Left lobe of liver (tissue), 2 donors: Measurements from ENCODE around the gene KCNH8. TPM values are rescaled to one million over a fixed set of nuclear protein-coding genes. Genes with fewer than 3 reads are reported as not detected.
"Not testable (repeated sequence)": the region's sequence is repeated elsewhere in the genome, so short reads cannot be mapped to it uniquely, and the experiment has no call there.

Source experiments
- ATAC-seq: fragments of 200-7000 bp; cut with Tn5 transposase; one replicate; pipeline ENCODE4 v1.9.1; 2020; ENCODE audit warnings: mild to moderate bottlenecking, moderate library complexity
- DNase-seq: peaks from one replicate; pipeline ENCODE4 v3.0.0-alpha.2; 2020; ENCODE audit warnings: low spot score
- total RNA-seq: library from RNA; stranded (reverse); gene quantifications from one replicate; pipeline ENCODE4 v1.2.1, GENCODE V29; 2021
- donor health status: DM: no; HTN: no; CAD: no; lungs with moderate emphysema.
- donor health status: DM: no; HTN: yes; CAD: no.

Gene KCNH8
- not detected for total RNA-seq

DNA sequence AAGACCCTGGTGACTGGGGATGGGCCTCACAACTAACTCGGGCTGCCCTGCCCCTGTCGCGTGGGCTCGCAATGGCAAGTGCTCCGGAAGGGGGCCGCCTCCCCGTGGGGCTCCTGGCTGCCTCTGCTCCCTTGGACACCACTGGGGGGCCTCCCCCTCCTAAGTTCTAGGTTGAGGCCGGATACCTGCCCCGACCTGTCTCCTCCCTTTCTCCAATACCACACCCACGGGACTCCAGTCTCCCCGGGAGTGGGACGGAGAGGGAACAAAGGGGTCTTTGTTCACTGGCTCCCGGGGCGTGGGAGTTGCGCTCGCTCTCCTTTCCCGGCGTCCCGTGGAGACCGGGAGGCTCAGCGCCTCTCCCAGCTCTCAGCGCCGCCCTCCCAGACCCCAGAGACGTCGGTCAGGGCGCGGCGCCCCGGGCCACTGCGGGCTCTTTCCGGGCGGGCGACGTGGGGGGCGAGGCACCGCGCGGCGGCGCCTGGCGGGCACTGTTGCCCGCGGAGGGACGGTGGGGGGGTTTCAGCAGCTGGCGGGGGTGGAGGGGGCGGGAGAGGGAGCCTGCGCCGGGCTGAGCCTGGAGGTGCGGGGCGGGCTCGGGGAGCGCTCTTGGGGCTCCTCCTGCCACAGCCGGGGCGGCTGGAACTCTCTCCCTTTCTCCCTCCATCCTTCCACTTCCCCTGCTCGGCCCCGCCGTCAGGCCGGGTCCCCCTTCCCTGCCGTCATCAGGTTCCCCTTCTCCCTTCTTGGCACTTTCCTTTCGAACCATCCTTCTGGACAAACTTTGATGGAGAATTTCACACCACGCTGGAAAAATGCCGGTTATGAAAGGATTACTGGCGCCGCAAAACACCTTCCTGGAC, at the start of gene KCNH8:
Gene KCNH8 (plus strand): TSS at position 606 of the 863 bp plus-strand sequence. CDS start 210 bp downstream, at position 816.
- DNase-seq (no peak), ATAC-seq (no peak)

GRCh38 chr3:19102654-19103290, 45.5 kb upstream of the KCNH8 start:
- ATAC-seq = not testable (repeated sequence)

DNA sequence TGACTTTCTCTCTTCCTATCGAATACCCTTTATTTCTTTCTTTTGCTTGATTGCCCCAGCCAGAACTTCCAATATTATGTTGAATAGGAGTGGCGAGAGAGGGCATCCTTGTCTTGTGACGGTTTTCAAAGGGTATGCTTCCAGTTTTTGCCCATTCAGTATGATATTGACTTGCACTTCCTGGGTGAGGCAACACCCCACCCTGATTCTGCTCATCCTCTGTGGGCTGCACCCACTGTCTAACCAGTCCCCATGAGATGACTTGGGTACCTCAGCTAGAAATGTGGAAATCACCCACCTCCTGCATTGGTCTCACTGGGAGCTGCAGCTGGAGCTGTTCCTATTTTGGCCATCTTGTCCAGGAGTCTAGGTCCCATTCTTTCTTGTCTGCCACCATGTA, 44.8 kb upstream of the KCNH8 start:
- no peak for DNase-seq
- ATAC-seq = no peak

More at GRCh38 chr3:19102654-19103290, 45.5 kb upstream of the KCNH8 start:
- DNase-seq = not testable (repeated sequence)

- DNase-seq (no peak), ATAC-seq (no peak)
These were observed 43.9 kb upstream of the KCNH8 start for GRCh38 chr3:19104459-19104858.

GRCh38 chr3:19105826-19106225, 42.5 kb upstream of the KCNH8 start:
- ATAC-seq = no peak

DNA sequence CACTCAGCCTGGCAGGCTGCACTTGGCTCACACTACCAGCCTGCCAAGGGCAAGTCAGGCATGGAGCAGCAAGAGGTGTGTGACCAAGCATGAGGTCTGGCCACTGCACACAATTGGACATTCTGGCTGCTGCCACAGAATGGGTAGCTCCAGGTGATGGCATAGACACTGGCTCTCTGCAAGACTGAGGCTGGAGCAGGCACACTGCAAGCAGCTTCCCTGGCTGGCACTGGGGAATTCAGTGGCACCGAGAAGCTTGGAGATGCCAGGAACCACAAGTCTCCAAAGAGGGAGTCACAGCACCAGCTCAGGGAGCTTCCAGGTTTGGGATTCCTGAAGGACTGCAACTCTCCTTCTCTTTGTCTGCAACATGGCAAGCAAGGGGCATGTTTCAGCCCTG, 42.0 kb upstream of the KCNH8 start:
- DNase-seq = no peak
- no peak for ATAC-seq

More at GRCh38 chr3:19105826-19106225, 42.5 kb upstream of the KCNH8 start:
- DNase-seq = no peak

GRCh38 chr3:19107719-19108118, 40.6 kb upstream of the KCNH8 start:
- DNase-seq = no peak
- ATAC-seq = no peak

GRCh38 chr3:19110335-19110895, 37.9 kb upstream of the KCNH8 start:
- DNase-seq (no peak), ATAC-seq (no peak)

- no peak for ATAC-seq
- no peak for DNase-seq
These were observed 33.8 kb upstream of the KCNH8 start for GRCh38 chr3:19114461-19114860.

- ATAC-seq = no peak
- no peak for DNase-seq
These were observed 32.1 kb upstream of the KCNH8 start for GRCh38 chr3:19116239-19116638.

GRCh38 chr3:19124752-19125151, 23.6 kb upstream of the KCNH8 start:
- DNase-seq = no peak
- no peak for ATAC-seq

DNA sequence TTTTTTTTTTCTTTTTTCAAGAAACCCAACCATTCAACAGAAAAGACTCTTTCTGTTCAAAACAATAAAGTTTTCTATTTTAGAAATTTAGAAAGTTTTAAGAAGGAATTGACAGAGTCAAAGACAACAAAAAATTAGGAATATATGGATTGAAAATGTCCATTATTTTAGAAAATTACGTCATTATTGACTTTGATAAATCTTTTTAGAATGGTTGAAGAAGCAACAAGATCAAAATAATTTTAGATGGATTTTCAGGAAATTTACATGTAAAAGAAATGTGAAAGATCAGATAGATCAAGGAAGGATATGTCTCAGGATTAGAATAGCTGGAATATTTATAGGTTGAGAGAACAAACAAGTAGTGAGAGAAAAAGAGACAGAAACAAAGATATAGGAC, 8.4 kb upstream of the KCNH8 start:
- no peak for DNase-seq
- no peak for ATAC-seq

GRCh38 chr3:19146685-19147650, 1.3 kb upstream of the KCNH8 start:
- ATAC-seq = peak; percentile 63

DNA sequence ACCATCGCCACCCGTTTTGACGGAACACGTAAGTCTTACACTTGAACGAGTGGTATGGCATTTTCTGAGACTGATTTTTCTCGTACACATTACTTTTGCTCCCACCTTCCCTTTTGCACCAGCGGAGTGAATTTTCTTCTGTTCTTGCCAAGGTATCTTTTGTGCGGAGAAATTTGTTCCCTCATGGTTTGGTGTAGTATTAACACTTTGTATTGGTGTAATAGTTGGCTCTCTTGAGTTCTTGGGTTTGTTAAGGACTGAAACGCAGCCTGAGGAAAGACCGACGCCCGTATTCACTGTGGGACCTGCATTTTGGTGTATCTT, 420 bp downstream of the KCNH8 start:
- ATAC-seq = no peak
- DNase-seq = no peak

More at GRCh38 chr3:19146685-19147650, 1.3 kb upstream of the KCNH8 start:
- DNase-seq = peak; percentile 45

GRCh38 chr3:19149368-19149767, 1.1 kb downstream of the KCNH8 start:
- ATAC-seq = no peak
- DNase-seq = no peak

- DNase-seq (no peak), ATAC-seq (no peak)
These were observed 2.9 kb downstream of the KCNH8 start for GRCh38 chr3:19151171-19151570.

DNA sequence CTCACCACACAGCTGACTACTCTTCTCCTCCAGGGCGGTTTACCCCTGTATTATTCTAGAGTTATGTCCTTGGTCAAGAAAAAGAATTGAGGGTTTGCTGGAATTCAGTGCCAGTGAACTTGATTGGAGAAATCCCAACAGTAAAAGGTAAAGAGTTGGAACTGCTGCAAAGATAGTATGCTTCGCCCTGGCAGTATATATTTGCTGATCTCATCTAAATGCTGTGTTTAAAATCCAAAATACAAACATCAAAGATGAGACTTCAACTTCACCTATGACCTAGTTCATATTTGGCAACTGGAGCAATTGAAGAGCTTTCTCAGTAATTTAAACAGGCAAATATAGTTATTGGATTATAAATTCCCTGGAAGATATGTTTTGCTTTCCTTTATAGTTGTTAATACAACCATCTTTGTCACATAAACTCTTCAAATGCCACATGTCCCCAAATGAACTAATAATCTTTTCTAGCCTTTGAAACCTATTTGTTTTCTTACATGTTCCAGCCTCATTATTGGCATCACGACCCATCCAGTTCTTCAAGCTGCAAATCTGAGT, 6.5 kb downstream of the KCNH8 start:
- ATAC-seq (no peak), DNase-seq (no peak)

GRCh38 chr3:19155375-19155774, 7.1 kb downstream of the KCNH8 start:
- no peak for DNase-seq
- no peak for ATAC-seq

DNA sequence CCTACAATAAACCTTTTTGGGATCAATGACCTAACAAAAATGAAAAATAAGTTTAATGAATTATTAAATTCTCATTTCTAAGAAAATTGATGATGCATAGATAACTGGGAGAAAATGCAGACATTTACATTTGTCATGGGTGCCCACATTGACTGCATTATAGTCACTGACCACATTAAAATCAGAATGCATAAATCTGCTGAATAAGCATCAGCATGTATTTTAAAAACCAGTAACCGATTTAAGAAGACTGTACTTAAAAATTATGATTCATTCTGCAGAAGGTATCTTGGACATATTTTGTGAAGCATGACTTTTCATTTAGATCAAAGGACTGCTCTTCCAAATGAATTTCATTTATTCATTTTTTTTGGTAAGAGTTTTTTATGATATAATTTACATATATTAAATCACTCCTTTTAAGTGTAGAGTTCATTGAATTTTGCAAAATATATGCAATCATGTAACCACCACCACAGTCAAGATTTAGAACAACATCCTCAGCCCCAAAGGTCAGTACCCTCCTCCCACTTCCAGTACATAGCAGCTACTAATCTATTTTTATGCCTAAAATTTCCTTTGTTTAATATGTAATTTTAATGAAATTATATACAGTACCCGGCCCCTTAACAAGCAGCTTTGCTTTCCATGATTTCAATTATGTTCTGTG, 11.8 kb downstream of the KCNH8 start:
- ATAC-seq = no peak
- no peak for DNase-seq

DNA sequence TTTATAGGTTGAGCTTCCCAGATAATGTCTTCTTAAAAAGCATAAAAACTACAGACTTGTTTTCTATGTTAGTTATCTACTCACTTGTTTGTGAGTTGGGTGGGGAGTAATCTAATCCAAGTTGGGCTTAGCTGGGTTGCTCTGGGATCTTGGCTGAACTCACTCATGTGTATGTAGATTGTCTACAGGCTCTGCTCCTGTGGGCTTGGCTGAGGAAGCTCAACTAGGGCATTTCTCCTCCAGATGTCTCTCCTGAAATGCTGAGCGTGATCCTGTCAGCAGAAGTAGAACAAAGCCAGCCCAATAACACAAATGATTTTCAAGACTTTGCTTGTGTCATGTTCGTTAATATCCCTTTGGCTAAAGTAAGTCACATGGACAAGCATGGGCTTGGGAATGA, 17.3 kb downstream of the KCNH8 start:
- no peak for ATAC-seq
- DNase-seq = no peak
